NT2/D1 (cell line): ENCODE results near the gene PAX2.

ENCODE experiments used
- DNase-seq: peaks from one replicate; pipeline ENCODE4 v3.0.0-alpha.2; 2011; ENCODE audit warnings: low read depth, low spot score
- H3K27me3 ChIP-seq: 2 replicates; pipeline ENCODE4 v1.6.0; 2011; ENCODE audit warnings: mild to moderate bottlenecking; ENCODE audit not compliant: insufficient read length, insufficient read depth
- H3K36me3 ChIP-seq: 2 replicates; pipeline ENCODE4 v1.6.1; 2011; ENCODE audit warnings: mild to moderate bottlenecking, low read length, mixed read lengths; ENCODE audit not compliant: insufficient read depth, insufficient read length
- H3K4me1 ChIP-seq: 2 replicates; pipeline ENCODE4 v1.5.1; 2011; ENCODE audit not compliant: insufficient read depth, insufficient read length
- H3K4me3 ChIP-seq: 2 replicates; pipeline ENCODE4 v1.5.1; 2011; ENCODE audit warnings: low read depth; ENCODE audit not compliant: insufficient read length
- H3K9ac ChIP-seq: 2 replicates; pipeline ENCODE4 v1.6.0; 2011; ENCODE audit warnings: low read depth; ENCODE audit not compliant: insufficient read length
- H3K9me3 ChIP-seq: 2 replicates; pipeline ENCODE4 v1.5.1; 2011; ENCODE audit warnings: mild to moderate bottlenecking, low read length; ENCODE audit not compliant: insufficient read depth
- SUZ12 ChIP-seq: IDR thresholded peaks from 2 replicates; pipeline ENCODE4 v1.6.1; 2011; ENCODE audit not compliant: insufficient read length, insufficient read depth; ENCODE audit errors: extremely low read depth
- YY1 ChIP-seq: IDR thresholded peaks from 2 replicates; pipeline ENCODE4 v1.6.1; 2011; ENCODE audit not compliant: insufficient read length, insufficient read depth
- ZNF274 ChIP-seq: IDR thresholded peaks from 2 replicates; pipeline ENCODE4 v1.6.1; 2011; ENCODE audit warnings: mild to moderate bottlenecking, low read depth, low read length

Gene PAX2

DNA sequence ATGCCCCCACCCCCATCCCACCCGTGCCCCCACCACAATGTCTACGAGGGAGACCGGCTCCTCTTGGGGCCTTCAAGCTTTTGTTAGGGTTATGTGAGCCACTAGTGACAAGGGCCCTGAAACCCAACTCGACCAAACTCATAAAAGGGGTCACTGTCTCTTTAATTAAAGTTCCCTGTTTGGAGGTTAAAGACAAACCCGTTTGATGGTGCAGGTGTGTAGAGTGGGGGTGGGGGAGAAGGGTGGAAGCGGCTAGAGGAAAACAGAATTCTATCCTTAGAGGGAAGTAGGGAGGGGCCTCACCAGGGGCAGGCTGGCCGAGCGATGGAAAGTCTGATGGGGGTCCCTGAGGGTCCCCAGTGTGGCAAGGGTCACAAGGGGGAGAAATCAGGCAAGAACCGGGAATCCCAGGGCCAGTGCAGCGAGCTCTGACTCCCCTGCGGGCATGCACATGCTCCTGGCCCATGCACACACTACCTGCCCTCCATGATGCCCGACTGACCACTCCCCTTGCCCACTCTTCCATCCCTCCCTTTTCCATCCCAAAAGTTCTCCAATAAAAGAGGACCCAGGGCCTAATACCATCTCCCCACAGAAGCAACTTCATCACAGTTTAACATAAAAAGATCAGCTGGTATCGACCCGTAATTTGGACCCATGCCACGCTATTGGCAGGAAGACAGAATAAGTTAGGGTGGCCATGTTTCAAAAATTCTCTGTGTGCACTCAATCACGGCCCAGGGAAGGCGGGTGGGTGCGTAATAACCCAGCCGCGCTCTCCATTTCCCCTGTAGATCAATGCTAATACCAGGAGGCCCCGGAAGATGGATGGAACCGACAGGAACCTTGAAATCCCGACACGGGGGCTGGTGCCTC, 131.4 kb downstream of the PAX2 start:
- H3K4me3 ChIP-seq = no peak overlapping the region
- TF ChIP-seq ZNF274 (no peak), YY1 (no peak), SUZ12 (no peak)
- no peak for DNase-seq
- H3K4me1 ChIP-seq = no peaks in the 10 kb centered on the region
- no peaks in the 10 kb centered on the region for H3K27me3 ChIP-seq
- no peaks in the 10 kb centered on the region for H3K36me3 ChIP-seq
- H3K9ac ChIP-seq = no peak overlapping the region
- H3K9me3 ChIP-seq = no peaks in the 10 kb centered on the region

DNA sequence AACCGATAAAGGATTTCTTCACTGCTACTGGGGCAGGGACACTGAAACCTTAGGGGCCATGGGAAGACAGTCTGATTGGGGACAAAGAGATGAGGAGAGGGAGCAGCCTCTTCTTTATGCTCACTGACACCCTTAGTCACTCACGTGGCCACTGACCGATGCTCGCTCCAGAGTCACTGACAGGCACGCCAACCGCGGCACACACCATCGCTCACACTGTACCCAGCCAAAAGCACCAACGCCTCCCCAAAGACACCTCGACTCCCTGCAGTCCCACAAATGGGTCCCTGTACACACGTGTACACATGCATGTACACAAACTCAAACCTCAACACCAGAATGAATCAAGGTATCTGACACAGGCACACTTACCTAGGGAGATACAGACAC, 132.1 kb downstream of the PAX2 start:
- H3K9ac ChIP-seq = no peak overlapping the region
- no peaks in the 10 kb centered on the region for H3K4me1 ChIP-seq
- TF ChIP-seq SUZ12 = no peak
- TF ChIP-seq ZNF274 = no peak
- TF ChIP-seq YY1 = no peak
- DNase-seq = no peak
- H3K27me3 ChIP-seq = no peaks in the 10 kb centered on the region
- no peak overlapping the region for H3K4me3 ChIP-seq
- H3K9me3 ChIP-seq = no peaks in the 10 kb centered on the region
- H3K36me3 ChIP-seq = no peaks in the 10 kb centered on the region

DNA sequence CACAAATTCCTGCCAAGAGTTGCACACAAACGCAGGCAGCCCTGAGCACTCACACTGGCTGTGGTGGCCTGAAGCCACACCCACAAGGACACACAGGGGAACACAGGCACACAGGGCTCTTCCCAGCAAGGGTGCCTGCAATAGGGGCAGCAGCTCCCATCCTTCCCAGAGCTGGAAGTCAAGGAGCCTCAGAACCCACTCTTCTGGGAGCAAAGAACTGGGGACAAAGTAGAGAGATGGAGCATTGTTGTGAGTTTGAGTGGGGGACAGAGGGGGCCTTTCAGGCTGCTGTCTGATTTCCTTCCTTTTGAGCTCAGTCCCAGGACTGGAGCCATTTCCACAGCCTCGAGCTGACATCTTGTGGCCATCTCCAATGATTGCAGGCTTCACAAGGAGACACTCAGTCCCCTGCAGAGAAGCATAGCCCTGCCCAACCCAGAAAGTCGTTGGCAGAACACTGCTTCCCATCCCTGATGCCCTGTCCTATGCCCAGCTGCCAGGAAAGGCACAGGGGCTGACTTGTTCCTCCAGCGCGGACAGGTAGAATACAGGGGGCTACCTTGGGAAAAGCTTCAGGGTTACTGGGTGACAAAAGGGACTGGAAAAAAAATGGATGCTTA, 133.0 kb downstream of the PAX2 start:
- H3K36me3 ChIP-seq = no peaks in the 10 kb centered on the region
- no peak for TF ChIP-seq ZNF274
- TF ChIP-seq SUZ12 = no peak
- TF ChIP-seq YY1 = no peak
- H3K4me3 ChIP-seq = no peak overlapping the region
- DNase-seq = peak; percentile 40
- no peaks in the 10 kb centered on the region for H3K4me1 ChIP-seq
- no peak overlapping the region for H3K9ac ChIP-seq
- no peaks in the 10 kb centered on the region for H3K27me3 ChIP-seq
- no peaks in the 10 kb centered on the region for H3K9me3 ChIP-seq
